HEK293 (cell line): ENCODE data around the gene NAA35.

Source experiments
- CTCF ChIA-PET: fragments of 350-600 bp; formaldehyde crosslinking; extraction: SDS; loops from one replicate; lab custom pipeline; 2021; ENCODE audit warnings: antibody characterized with exemption; lab: Yijun Ruan, JAX
- POLR2A ChIA-PET: fragments of 300-600 bp; formaldehyde crosslinking; extraction: SDS; loops from one replicate; lab custom pipeline; 2020; ENCODE audit warnings: antibody characterized with exemption, inconsistent platforms; lab: Yijun Ruan, JAX
- H3K27ac ChIP-seq: fragments of 200-500 bp; sonication (Bioruptor generic); 2 replicates; pipeline ENCODE4 v1.5.1; 2014; ENCODE audit warnings: low read depth, low read length, control low read depth, inconsistent platforms; ENCODE audit errors: extremely low read depth
- H3K36me3 ChIP-seq, 2 experiments: fragments of 200-500 bp in 1 of 2; sonication (Bioruptor generic) in 1 of 2; 1 replicate in 1 of 2; 2 replicates in 1 of 2; pipeline ENCODE4 v1.5.1; 2014 to 2017; ENCODE audit warnings: inconsistent platforms in 2 of 2, low read length in 2 of 2; ENCODE audit not compliant: control insufficient read depth in 2 of 2, insufficient read depth in 1 of 2
- H3K4me1 ChIP-seq: fragments of 200-500 bp; sonication (Bioruptor generic); 2 replicates; pipeline ENCODE4 v1.5.1; 2014; ENCODE audit warnings: mild to moderate bottlenecking, low read length, inconsistent platforms; ENCODE audit not compliant: control insufficient read depth, insufficient read depth
- H3K4me3 ChIP-seq: 2 replicates; pipeline ENCODE4 v1.5.1; 2011; ENCODE audit warnings: low read depth, mild to moderate bottlenecking, control low read depth, low read length, moderate library complexity
- H3K9me3 ChIP-seq: fragments of 200-500 bp; sonication (Bioruptor generic); 2 replicates; pipeline ENCODE4 v1.5.1; 2014; ENCODE audit warnings: low read depth, low read length, inconsistent platforms; ENCODE audit not compliant: control insufficient read depth, insufficient read depth
- BCL11A ChIP-seq: fragments of 450-650 bp; formaldehyde crosslinking; IDR thresholded peaks from 2 replicates; pipeline ENCODE4 v1.5.1; 2016; ENCODE audit warnings: low read depth, missing biosample characterization, missing genetic modification characterization
- BCL11B ChIP-seq: fragments of 450-650 bp; formaldehyde crosslinking; IDR thresholded peaks from 2 replicates; pipeline ENCODE4 v1.5.1; 2016; ENCODE audit warnings: low read depth, missing biosample characterization, missing genetic modification characterization
- RBAK ChIP-seq: fragments of 450-650 bp; formaldehyde crosslinking; IDR thresholded peaks from 2 replicates; pipeline ENCODE4 v1.5.1; 2016; ENCODE audit warnings: missing biosample characterization, missing genetic modification characterization
- SALL2 ChIP-seq: fragments of 450-650 bp; formaldehyde crosslinking; IDR thresholded peaks from 2 replicates; pipeline ENCODE4 v1.5.0; 2017; ENCODE audit warnings: missing biosample characterization, mild to moderate bottlenecking, missing genetic modification characterization, borderline replicate concordance
- SCRT2 ChIP-seq: fragments of 450-650 bp; formaldehyde crosslinking; IDR thresholded peaks from 2 replicates; pipeline ENCODE4 v1.5.1; 2016; ENCODE audit warnings: missing biosample characterization, missing genetic modification characterization
- SP7 ChIP-seq: fragments of 450-650 bp; formaldehyde crosslinking; IDR thresholded peaks from 2 replicates; pipeline ENCODE4 v1.5.1; 2016; ENCODE audit warnings: missing biosample characterization, missing genetic modification characterization
- TCF7L2 ChIP-seq: IDR thresholded peaks from 2 replicates; pipeline ENCODE4 v1.6.1; 2011; ENCODE audit warnings: low read depth, mild to moderate bottlenecking, inconsistent platforms, low read length, moderate library complexity, borderline replicate concordance
- WT1 ChIP-seq: fragments of 450-650 bp; formaldehyde crosslinking; IDR thresholded peaks from 2 replicates; pipeline ENCODE4 v1.5.1; 2016; ENCODE audit warnings: missing biosample characterization, missing genetic modification characterization
- ZFHX2 ChIP-seq: fragments of 450-650 bp; formaldehyde crosslinking; conservative IDR thresholded peaks from 2 replicates; pipeline ENCODE4 v1.5.1; 2016; ENCODE audit warnings: missing biosample characterization, missing genetic modification characterization
- ZFP69B ChIP-seq: fragments of 450-650 bp; formaldehyde crosslinking; IDR thresholded peaks from 2 replicates; pipeline ENCODE4 v1.5.1; 2016; ENCODE audit warnings: missing biosample characterization, missing genetic modification characterization
- ZNF133 ChIP-seq: fragments of 450-650 bp; formaldehyde crosslinking; IDR thresholded peaks from 2 replicates; pipeline ENCODE4 v1.5.1; 2016; ENCODE audit warnings: missing biosample characterization, missing genetic modification characterization
- ZNF23 ChIP-seq: fragments of 450-650 bp; formaldehyde crosslinking; IDR thresholded peaks from 2 replicates; pipeline ENCODE4 v1.5.1; 2016; ENCODE audit warnings: missing biosample characterization, missing genetic modification characterization, borderline replicate concordance
- ZNF335 ChIP-seq: fragments of 450-650 bp; formaldehyde crosslinking; conservative IDR thresholded peaks from 2 replicates; pipeline ENCODE4 v1.5.1; 2016; ENCODE audit warnings: missing biosample characterization, missing genetic modification characterization
- ZNF394 ChIP-seq: fragments of 450-650 bp; formaldehyde crosslinking; IDR thresholded peaks from 2 replicates; pipeline ENCODE4 v1.5.1; 2016; ENCODE audit warnings: missing biosample characterization, missing genetic modification characterization, mild to moderate bottlenecking, moderate library complexity, borderline replicate concordance
- ZNF416 ChIP-seq: fragments of 450-650 bp; formaldehyde crosslinking; IDR thresholded peaks from 2 replicates; pipeline ENCODE4 v1.5.1; 2016; ENCODE audit warnings: missing biosample characterization, missing genetic modification characterization
- ZNF48 ChIP-seq: fragments of 450-650 bp; formaldehyde crosslinking; IDR thresholded peaks from 2 replicates; pipeline ENCODE4 v1.5.1; 2016; ENCODE audit warnings: missing biosample characterization, missing genetic modification characterization
- ZNF664 ChIP-seq: fragments of 450-650 bp; formaldehyde crosslinking; IDR thresholded peaks from 2 replicates; pipeline ENCODE4 v1.5.1; 2016; ENCODE audit warnings: missing biosample characterization, missing genetic modification characterization
- ZNF843 ChIP-seq: fragments of 450-650 bp; formaldehyde crosslinking; IDR thresholded peaks from 2 replicates; pipeline ENCODE4 v1.5.1; 2016; ENCODE audit warnings: missing biosample characterization, missing genetic modification characterization
- TF ChIP-seq, protein P1 (sequence below): fragments of 450-650 bp; formaldehyde crosslinking; IDR thresholded peaks from 2 replicates; pipeline ENCODE4; 2016; ENCODE audit warnings: missing biosample characterization, missing genetic modification characterization
- TF ChIP-seq, protein P2 (sequence below): fragments of 450-650 bp; formaldehyde crosslinking; conservative IDR thresholded peaks from 2 replicates; pipeline ENCODE4 v1.5.1; 2016; ENCODE audit warnings: low read depth, missing biosample characterization, missing genetic modification characterization
- TF ChIP-seq, protein P3 (sequence below): fragments of 450-650 bp; formaldehyde crosslinking; IDR thresholded peaks from 2 replicates; pipeline ENCODE4 v1.5.1; 2017; ENCODE audit warnings: missing biosample characterization, missing genetic modification characterization
- TF ChIP-seq, protein P4 (sequence below): fragments of 450-650 bp; formaldehyde crosslinking; IDR thresholded peaks from 2 replicates; pipeline ENCODE4 v1.5.1; 2016; ENCODE audit warnings: missing biosample characterization, missing genetic modification characterization

Gene NAA35

DNA sequence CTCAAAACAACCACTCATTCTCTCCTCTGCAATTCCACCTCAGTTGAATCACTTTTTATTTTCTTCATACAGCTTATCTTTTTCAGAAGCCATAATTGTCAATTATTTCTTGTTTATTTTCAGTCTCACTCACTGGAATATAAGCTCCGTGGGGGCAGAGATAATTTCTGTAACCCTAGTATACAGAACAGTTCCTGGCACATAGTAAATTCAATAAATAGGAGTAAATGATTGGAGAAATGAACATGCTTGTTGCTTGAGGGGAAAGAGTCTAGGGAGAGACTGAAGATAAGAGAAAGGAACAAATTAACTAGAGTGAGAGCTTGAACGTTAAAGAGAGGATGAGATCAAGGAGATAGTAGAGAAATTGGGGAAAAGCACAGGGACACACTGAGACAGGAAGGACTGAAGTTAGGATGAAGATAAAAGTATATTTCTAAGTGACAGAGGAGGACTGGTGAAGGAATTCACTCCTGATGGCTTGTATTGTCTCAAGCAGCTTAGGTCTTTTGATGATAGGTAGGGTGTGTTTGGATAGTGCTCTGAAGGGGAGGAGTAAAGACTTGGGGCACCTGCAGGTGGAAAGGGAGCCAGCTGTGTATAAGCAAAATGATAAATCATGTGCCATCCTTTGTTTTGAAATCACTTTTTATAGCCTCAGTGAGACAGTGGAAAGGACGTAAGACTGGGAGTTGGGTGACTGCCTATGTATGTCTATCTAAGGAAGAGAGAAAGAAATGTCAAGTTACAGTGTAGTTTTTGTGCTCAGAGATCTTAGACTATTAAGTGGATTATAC lies 2.2 kb downstream of the NAA35 start (continued):
- TF ChIP-seq ZFHX2 (tag by site-specific recombination) (no peak), WT1 (tag by site-specific recombination) (peak; percentile 54; the same call in 1 of the 2 replicates), ZNF335 (tag by site-specific recombination) (no peak), RBAK (tag by site-specific recombination) (no peak), SCRT2 (no peak), SALL2 (tag by site-specific recombination) (no peak), ZFP69B (tag by site-specific recombination) (no peak), ZNF394 (tag by site-specific recombination) (no peak), TCF7L2 (no peak), BCL11A (no peak), ZNF48 (tag by site-specific recombination) (no peak), ZNF133 (tag by site-specific recombination) (no peak), ZNF843 (peak; percentile 73), ZNF23 (no peak), BCL11B (tag by site-specific recombination) (0 out of 2 replicates have a peak, but pooled peaks have one; percentile 47), SP7 (tag by site-specific recombination) (no peak)
- TF ChIP-seq, protein P1, sequence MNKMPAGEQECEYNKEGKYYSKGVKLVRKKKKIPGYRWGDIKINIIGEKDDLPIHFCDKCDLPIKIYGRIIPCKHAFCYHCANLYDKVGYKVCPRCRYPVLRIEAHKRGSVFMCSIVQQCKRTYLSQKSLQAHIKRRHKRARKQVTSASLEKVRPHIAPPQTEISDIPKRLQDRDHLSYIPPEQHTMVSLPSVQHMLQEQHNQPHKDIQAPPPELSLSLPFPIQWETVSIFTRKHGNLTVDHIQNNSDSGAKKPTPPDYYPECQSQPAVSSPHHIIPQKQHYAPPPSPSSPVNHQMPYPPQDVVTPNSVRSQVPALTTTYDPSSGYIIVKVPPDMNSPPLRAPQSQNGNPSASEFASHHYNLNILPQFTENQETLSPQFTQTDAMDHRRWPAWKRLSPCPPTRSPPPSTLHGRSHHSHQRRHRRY (tag by site-specific recombination) = no peak
- TF ChIP-seq, protein P2, sequence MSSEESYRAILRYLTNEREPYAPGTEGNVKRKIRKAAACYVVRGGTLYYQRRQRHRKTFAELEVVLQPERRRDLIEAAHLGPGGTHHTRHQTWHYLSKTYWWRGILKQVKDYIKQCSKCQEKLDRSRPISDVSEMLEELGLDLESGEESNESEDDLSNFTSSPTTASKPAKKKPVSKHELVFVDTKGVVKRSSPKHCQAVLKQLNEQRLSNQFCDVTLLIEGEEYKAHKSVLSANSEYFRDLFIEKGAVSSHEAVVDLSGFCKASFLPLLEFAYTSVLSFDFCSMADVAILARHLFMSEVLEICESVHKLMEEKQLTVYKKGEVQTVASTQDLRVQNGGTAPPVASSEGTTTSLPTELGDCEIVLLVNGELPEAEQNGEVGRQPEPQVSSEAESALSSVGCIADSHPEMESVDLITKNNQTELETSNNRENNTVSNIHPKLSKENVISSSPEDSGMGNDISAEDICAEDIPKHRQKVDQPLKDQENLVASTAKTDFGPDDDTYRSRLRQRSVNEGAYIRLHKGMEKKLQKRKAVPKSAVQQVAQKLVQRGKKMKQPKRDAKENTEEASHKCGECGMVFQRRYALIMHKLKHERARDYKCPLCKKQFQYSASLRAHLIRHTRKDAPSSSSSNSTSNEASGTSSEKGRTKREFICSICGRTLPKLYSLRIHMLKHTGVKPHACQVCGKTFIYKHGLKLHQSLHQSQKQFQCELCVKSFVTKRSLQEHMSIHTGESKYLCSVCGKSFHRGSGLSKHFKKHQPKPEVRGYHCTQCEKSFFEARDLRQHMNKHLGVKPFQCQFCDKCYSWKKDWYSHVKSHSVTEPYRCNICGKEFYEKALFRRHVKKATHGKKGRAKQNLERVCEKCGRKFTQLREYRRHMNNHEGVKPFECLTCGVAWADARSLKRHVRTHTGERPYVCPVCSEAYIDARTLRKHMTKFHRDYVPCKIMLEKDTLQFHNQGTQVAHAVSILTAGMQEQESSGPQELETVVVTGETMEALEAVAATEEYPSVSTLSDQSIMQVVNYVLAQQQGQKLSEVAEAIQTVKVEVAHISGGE (tag by site-specific recombination) = no peak

DNA sequence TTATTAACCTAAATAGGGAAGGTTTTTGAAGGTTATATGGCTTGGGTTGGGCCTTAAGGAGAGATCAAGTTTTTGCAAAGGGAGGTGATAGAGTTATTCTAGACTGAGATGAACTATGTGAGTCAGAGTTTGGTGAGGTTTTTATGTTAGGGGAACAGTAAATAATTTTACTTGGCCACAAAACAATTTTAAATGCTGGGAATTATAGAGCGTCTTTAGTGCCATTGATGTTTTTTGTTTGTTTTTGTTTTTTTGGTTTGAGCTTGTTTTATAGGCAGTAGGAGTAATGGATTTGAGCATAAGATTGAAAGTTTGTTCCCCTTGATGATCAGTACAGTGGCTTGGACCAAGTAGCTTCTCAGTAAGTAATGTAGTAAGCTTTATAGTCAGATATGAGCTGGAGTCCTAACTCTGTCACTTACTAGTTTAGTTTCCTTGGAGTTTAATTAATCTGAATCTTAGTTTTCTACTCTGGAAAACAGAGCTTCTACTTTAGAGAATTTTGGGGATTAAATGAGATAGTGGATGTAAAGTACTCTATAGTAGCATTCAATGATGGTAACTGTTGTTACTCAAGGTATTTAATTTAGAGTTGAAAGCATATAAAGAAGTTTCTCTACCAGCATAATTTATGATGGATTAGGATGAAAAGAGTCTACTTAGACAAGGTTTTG lies 2.9 kb downstream of the NAA35 start:
- no peak overlapping the region for H3K4me3 ChIP-seq
- H3K4me1 ChIP-seq = peaks cover 3% of the 10 kb centered on the region; the same call in 1 of the 2 replicates
- peaks cover 17 to 63% of the 10 kb centered on the region in 2 experiments for H3K36me3 ChIP-seq
- ChIA-PET POLR2A (no interaction called here), CTCF (interaction anchor here (0.7 kb wide), 1 partner anchor 219 kb away, joined by 3 read pairs; no protein-coding TSS in a partner anchor)
- TF ChIP-seq, protein P3, sequence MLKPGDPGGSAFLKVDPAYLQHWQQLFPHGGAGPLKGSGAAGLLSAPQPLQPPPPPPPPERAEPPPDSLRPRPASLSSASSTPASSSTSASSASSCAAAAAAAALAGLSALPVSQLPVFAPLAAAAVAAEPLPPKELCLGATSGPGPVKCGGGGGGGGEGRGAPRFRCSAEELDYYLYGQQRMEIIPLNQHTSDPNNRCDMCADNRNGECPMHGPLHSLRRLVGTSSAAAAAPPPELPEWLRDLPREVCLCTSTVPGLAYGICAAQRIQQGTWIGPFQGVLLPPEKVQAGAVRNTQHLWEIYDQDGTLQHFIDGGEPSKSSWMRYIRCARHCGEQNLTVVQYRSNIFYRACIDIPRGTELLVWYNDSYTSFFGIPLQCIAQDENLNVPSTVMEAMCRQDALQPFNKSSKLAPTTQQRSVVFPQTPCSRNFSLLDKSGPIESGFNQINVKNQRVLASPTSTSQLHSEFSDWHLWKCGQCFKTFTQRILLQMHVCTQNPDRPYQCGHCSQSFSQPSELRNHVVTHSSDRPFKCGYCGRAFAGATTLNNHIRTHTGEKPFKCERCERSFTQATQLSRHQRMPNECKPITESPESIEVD (tag by site-specific recombination) = peak; percentile 53; the same call in 1 of the 2 replicates
- no peak for TF ChIP-seq ZNF416 (tag by site-specific recombination)
- TF ChIP-seq, protein P4, sequence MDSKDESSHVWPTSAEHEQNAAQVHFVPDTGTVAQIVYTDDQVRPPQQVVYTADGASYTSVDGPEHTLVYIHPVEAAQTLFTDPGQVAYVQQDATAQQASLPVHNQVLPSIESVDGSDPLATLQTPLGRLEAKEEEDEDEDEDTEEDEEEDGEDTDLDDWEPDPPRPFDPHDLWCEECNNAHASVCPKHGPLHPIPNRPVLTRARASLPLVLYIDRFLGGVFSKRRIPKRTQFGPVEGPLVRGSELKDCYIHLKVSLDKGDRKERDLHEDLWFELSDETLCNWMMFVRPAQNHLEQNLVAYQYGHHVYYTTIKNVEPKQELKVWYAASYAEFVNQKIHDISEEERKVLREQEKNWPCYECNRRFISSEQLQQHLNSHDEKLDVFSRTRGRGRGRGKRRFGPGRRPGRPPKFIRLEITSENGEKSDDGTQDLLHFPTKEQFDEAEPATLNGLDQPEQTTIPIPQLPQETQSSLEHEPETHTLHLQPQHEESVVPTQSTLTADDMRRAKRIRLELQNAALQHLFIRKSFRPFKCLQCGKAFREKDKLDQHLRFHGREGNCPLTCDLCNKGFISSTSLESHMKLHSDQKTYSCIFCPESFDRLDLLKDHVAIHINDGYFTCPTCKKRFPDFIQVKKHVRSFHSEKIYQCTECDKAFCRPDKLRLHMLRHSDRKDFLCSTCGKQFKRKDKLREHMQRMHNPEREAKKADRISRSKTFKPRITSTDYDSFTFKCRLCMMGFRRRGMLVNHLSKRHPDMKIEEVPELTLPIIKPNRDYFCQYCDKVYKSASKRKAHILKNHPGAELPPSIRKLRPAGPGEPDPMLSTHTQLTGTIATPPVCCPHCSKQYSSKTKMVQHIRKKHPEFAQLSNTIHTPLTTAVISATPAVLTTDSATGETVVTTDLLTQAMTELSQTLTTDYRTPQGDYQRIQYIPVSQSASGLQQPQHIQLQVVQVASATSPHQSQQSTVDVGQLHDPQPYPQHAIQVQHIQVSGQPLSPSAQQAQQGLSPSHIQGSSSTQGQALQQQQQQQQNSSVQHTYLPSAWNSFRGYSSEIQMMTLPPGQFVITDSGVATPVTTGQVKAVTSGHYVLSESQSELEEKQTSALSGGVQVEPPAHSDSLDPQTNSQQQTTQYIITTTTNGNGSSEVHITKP (tag by site-specific recombination) = peak; percentile 99
- peak; percentile 96 for TF ChIP-seq ZNF664 (tag by site-specific recombination)
- no peak overlapping the region for H3K27ac ChIP-seq
- no peaks in the 10 kb centered on the region for H3K9me3 ChIP-seq
